ENCODE results near the gene NTSR1.

NTSR1 gene

GRCh38 chr20:62805155-62805710 lies 96.6 kb downstream of the NTSR1 start:
- DNase-seq: peak; percentile 55

GRCh38 chr20:62805711-62806382 lies 97.2 kb downstream of the NTSR1 start:
- peak; percentile 55 for DNase-seq

- DNase-seq: no peak
These were observed 97.9 kb downstream of the NTSR1 start for GRCh38 chr20:62806383-62807050.

GRCh38 chr20:62807444-62808210 lies 99.0 kb downstream of the NTSR1 start:
- no peak for DNase-seq

GRCh38 chr20:62808211-62808865 lies 99.7 kb downstream of the NTSR1 start:
- DNase-seq: peak; percentile 88

GRCh38 chr20:62809530-62810428 lies 101.1 kb downstream of the NTSR1 start:
- DNase-seq: no peak

GRCh38 chr20:62811320-62811719 lies 102.7 kb downstream of the NTSR1 start:
- DNase-seq: no peak

- no peak for DNase-seq
These were observed 103.1 kb downstream of the NTSR1 start for GRCh38 chr20:62811720-62812119.
